Measurements from ENCODE around the gene RGMA. TPM values are rescaled to one million over a fixed set of nuclear protein-coding genes. Genes with fewer than 3 reads are reported as not detected.

Gene RGMA
- total and polyA plus RNA-seq, 2 of the 8 experiments (the other 6 are each of a cell fraction or from before 2014, with no cell fraction given), result 19.9 to 39.8 TPM

GRCh38 chr15:93042691-93043378 lies 46.2 kb downstream of the RGMA start (continued):
- TF ChIP-seq, protein P1, sequence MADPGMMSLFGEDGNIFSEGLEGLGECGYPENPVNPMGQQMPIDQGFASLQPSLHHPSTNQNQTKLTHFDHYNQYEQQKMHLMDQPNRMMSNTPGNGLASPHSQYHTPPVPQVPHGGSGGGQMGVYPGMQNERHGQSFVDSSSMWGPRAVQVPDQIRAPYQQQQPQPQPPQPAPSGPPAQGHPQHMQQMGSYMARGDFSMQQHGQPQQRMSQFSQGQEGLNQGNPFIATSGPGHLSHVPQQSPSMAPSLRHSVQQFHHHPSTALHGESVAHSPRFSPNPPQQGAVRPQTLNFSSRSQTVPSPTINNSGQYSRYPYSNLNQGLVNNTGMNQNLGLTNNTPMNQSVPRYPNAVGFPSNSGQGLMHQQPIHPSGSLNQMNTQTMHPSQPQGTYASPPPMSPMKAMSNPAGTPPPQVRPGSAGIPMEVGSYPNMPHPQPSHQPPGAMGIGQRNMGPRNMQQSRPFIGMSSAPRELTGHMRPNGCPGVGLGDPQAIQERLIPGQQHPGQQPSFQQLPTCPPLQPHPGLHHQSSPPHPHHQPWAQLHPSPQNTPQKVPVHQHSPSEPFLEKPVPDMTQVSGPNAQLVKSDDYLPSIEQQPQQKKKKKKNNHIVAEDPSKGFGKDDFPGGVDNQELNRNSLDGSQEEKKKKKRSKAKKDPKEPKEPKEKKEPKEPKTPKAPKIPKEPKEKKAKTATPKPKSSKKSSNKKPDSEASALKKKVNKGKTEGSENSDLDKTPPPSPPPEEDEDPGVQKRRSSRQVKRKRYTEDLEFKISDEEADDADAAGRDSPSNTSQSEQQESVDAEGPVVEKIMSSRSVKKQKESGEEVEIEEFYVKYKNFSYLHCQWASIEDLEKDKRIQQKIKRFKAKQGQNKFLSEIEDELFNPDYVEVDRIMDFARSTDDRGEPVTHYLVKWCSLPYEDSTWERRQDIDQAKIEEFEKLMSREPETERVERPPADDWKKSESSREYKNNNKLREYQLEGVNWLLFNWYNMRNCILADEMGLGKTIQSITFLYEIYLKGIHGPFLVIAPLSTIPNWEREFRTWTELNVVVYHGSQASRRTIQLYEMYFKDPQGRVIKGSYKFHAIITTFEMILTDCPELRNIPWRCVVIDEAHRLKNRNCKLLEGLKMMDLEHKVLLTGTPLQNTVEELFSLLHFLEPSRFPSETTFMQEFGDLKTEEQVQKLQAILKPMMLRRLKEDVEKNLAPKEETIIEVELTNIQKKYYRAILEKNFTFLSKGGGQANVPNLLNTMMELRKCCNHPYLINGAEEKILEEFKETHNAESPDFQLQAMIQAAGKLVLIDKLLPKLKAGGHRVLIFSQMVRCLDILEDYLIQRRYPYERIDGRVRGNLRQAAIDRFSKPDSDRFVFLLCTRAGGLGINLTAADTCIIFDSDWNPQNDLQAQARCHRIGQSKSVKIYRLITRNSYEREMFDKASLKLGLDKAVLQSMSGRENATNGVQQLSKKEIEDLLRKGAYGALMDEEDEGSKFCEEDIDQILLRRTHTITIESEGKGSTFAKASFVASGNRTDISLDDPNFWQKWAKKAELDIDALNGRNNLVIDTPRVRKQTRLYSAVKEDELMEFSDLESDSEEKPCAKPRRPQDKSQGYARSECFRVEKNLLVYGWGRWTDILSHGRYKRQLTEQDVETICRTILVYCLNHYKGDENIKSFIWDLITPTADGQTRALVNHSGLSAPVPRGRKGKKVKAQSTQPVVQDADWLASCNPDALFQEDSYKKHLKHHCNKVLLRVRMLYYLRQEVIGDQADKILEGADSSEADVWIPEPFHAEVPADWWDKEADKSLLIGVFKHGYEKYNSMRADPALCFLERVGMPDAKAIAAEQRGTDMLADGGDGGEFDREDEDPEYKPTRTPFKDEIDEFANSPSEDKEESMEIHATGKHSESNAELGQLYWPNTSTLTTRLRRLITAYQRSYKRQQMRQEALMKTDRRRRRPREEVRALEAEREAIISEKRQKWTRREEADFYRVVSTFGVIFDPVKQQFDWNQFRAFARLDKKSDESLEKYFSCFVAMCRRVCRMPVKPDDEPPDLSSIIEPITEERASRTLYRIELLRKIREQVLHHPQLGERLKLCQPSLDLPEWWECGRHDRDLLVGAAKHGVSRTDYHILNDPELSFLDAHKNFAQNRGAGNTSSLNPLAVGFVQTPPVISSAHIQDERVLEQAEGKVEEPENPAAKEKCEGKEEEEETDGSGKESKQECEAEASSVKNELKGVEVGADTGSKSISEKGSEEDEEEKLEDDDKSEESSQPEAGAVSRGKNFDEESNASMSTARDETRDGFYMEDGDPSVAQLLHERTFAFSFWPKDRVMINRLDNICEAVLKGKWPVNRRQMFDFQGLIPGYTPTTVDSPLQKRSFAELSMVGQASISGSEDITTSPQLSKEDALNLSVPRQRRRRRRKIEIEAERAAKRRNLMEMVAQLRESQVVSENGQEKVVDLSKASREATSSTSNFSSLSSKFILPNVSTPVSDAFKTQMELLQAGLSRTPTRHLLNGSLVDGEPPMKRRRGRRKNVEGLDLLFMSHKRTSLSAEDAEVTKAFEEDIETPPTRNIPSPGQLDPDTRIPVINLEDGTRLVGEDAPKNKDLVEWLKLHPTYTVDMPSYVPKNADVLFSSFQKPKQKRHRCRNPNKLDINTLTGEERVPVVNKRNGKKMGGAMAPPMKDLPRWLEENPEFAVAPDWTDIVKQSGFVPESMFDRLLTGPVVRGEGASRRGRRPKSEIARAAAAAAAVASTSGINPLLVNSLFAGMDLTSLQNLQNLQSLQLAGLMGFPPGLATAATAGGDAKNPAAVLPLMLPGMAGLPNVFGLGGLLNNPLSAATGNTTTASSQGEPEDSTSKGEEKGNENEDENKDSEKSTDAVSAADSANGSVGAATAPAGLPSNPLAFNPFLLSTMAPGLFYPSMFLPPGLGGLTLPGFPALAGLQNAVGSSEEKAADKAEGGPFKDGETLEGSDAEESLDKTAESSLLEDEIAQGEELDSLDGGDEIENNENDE (IDR thresholded peaks at IDR 0.05; ENCODE audit: insufficient replicate concordance, low read length), result no peak
- TF ChIP-seq, protein P2, sequence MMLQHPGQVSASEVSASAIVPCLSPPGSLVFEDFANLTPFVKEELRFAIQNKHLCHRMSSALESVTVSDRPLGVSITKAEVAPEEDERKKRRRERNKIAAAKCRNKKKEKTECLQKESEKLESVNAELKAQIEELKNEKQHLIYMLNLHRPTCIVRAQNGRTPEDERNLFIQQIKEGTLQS (IDR thresholded peaks at IDR 0.05; ENCODE audit: insufficient read depth, low read depth, low read length), result no peak
- no peak for TF ChIP-seq CEBPB (IDR thresholded peaks at IDR 0.05; ENCODE audit: low read depth, low read length)
- TF ChIP-seq TAF7 (optimal IDR thresholded peaks at IDR 0.05; ENCODE audit: borderline replicate concordance, low read depth, low read length), result no peak
- TF ChIP-seq RXRA (IDR thresholded peaks at IDR 0.05; ENCODE audit: insufficient read depth, low read depth, low read length), result no peak
- no peak for TF ChIP-seq CBX5 (IDR thresholded peaks at IDR 0.05; ENCODE audit: low read depth, low read length)

All from H1 (cell line).